MCF 10A (cell line): ENCODE data around the gene EPHA4. TPM values are rescaled to one million over a fixed set of nuclear protein-coding genes. Genes with fewer than 3 reads are reported as not detected.

Experiments
- BruUV-seq: library from RNA; stranded (reverse); fragments of 400-500 nt; replicated peaks from 2 replicates; lab custom pipeline; 2021; lab: Mats Ljungman, UMichigan
- CTCF ChIA-PET: fragments of 300-600 bp; sonication (Branson Sonifier 250); formaldehyde crosslinking; extraction: SDS; loops from one replicate; lab custom pipeline; 2021; ENCODE audit warnings: antibody characterized with exemption, inconsistent platforms; lab: Yijun Ruan, JAX
- POLR2A ChIA-PET: fragments of 300-600, 350-650 bp; sonication (Branson Sonifier 250); formaldehyde crosslinking; extraction: SDS; loops from one replicate; lab custom pipeline; 2020; ENCODE audit warnings: antibody characterized with exemption, inconsistent platforms; lab: Yijun Ruan, JAX
- DNase-seq: peaks from one replicate; pipeline ENCODE4 v3.0.0-alpha.2; 2018; ENCODE audit not compliant: unreplicated experiment
- H3K27ac Mint-ChIP-seq: one replicate; pipeline ENCODE4 v1.8.0; 2022; ENCODE audit warnings: mild to moderate bottlenecking, low read depth, mixed read lengths; ENCODE audit not compliant: unreplicated experiment
- H3K27me3 Mint-ChIP-seq: one replicate; pipeline ENCODE4 v1.8.0; 2022; ENCODE audit warnings: mixed read lengths; ENCODE audit not compliant: insufficient read depth, unreplicated experiment
- H3K36me3 Mint-ChIP-seq: one replicate; pipeline ENCODE4 v1.8.0; 2022; ENCODE audit warnings: mild to moderate bottlenecking, moderate library complexity, mixed read lengths; ENCODE audit not compliant: insufficient read depth, unreplicated experiment
- H3K4me1 Mint-ChIP-seq: one replicate; pipeline ENCODE4 v1.8.0; 2022; ENCODE audit warnings: mixed read lengths; ENCODE audit not compliant: insufficient read depth, unreplicated experiment
- H3K4me3 Mint-ChIP-seq: one replicate; pipeline ENCODE4 v1.8.0; 2022; ENCODE audit warnings: mild to moderate bottlenecking, moderate library complexity, mixed read lengths; ENCODE audit not compliant: unreplicated experiment
- H3K9me3 Mint-ChIP-seq: one replicate; pipeline ENCODE4 v1.8.0; 2022; ENCODE audit warnings: mixed read lengths; ENCODE audit not compliant: unreplicated experiment
- intact Hi-C: fragments of 100-400 bp; cut with micrococcal nuclease; formaldehyde crosslinking; loops from 2 replicates; pipeline ENCODE4 v1.14.1; 2022
- total RNA-seq: library from RNA; stranded (reverse); gene quantifications from 2 replicates; pipeline ENCODE4 v1.2.3, GENCODE V29; 2022
- TF ChIP-seq, protein P1 (sequence below): fragments of 200-600 bp; IDR thresholded peaks from one replicate; pipeline ENCODE4 v1.8.0; 2022; ENCODE audit warnings: antibody characterized with exemption, mild to moderate bottlenecking; ENCODE audit not compliant: unreplicated experiment

Gene EPHA4
- total RNA-seq, 1 experiment from 2014 or later, result 2.0 TPM

- no peaks in the 10 kb centered on the region for H3K9me3 Mint-ChIP-seq
- intact Hi-C loops, result no loop called here
Measured at GRCh38 chr2:221389904-221390303, 182.2 kb downstream of the EPHA4 start.

DNA sequence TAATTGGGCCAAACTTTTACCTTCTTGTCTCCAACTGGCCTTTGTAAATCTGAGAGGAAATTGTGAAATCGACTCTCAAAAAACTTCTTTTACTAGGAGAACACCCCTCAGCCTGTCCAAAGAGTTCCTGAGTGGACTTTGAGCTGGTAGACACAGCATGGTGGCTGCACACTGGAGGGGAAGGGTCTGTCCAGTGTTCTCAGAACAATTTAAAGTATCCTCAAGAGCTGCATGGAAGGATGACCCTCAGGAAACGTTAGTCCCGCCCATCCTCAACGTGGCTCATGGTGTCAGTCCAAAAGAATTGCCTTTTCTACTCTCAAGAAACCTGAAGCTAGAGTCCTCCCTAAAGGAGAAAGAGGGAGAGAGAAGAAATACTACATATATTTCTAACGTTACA lies 182.7 kb downstream of the EPHA4 start:
- no peaks in the 10 kb centered on the region for H3K36me3 Mint-ChIP-seq
- ChIA-PET CTCF (no interaction called here), POLR2A (interaction anchor here (0.7 to 1.1 kb wide), 3 partner anchors 9 to 350 kb away, joined by 3 read pairs; no protein-coding TSS in a partner anchor)
- TF ChIP-seq, protein P1, sequence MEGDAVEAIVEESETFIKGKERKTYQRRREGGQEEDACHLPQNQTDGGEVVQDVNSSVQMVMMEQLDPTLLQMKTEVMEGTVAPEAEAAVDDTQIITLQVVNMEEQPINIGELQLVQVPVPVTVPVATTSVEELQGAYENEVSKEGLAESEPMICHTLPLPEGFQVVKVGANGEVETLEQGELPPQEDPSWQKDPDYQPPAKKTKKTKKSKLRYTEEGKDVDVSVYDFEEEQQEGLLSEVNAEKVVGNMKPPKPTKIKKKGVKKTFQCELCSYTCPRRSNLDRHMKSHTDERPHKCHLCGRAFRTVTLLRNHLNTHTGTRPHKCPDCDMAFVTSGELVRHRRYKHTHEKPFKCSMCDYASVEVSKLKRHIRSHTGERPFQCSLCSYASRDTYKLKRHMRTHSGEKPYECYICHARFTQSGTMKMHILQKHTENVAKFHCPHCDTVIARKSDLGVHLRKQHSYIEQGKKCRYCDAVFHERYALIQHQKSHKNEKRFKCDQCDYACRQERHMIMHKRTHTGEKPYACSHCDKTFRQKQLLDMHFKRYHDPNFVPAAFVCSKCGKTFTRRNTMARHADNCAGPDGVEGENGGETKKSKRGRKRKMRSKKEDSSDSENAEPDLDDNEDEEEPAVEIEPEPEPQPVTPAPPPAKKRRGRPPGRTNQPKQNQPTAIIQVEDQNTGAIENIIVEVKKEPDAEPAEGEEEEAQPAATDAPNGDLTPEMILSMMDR, result no peak
- no peak for DNase-seq
- H3K27me3 Mint-ChIP-seq, result no peaks in the 10 kb centered on the region
- no peak overlapping the region for H3K4me3 Mint-ChIP-seq
- intact Hi-C loops, result no loop called here
- no TSS peak for BruUV-seq
- H3K4me1 Mint-ChIP-seq, result no peaks in the 10 kb centered on the region
- no peaks in the 10 kb centered on the region for H3K9me3 Mint-ChIP-seq
- H3K27ac Mint-ChIP-seq, result no peak overlapping the region

More at GRCh38 chr2:221389904-221390303, 182.2 kb downstream of the EPHA4 start:
- BruUV-seq, result no TSS peak
- TF ChIP-seq, protein P1, result no peak
- Mint-ChIP-seq H3K4me3 (no peak overlapping the region), H3K4me1 (no peaks in the 10 kb centered on the region), H3K27me3 (no peaks in the 10 kb centered on the region), H3K27ac (no peak overlapping the region), H3K36me3 (no peaks in the 10 kb centered on the region)
- DNase-seq, result no peak
- POLR2A ChIA-PET, result no interaction called here
- CTCF ChIA-PET, result interaction anchor here (0.6 kb wide), 1 partner anchor 1429 kb away, joined by 4 read pairs; no protein-coding TSS in a partner anchor

DNA sequence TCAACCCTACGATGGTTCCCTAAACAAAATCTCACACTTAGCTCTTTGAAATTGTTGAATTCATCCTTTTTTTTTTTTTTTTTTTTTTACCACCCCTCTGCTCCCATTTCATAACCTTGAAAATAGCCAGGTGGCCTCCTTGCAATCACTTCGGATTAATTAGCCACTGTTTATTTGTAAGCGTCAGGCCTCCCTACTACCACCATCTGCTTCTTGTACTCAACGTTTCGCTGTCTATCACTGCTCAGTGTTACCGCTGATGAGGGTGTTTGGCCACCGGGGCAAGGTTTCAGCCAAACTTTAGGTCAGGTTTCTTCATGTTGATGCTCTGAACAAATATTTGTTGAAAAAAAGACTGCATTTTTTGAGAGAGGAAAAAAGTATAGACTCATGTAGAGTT lies 183.2 kb downstream of the EPHA4 start:
- Mint-ChIP-seq H3K4me1 (no peaks in the 10 kb centered on the region), H3K27me3 (no peaks in the 10 kb centered on the region), H3K4me3 (no peak overlapping the region), H3K36me3 (no peaks in the 10 kb centered on the region), H3K27ac (peak overlapping the region; percentile 8), H3K9me3 (no peaks in the 10 kb centered on the region)
- no peak for DNase-seq
- ChIA-PET POLR2A (interaction anchor here (0.7 to 1.1 kb wide), 4 partner anchors 10 to 1234 kb away, joined by 3 read pairs; no protein-coding TSS in a partner anchor), CTCF (interaction anchor here (0.6 kb wide), 1 partner anchor 55 kb away, joined by 3 read pairs; no protein-coding TSS in a partner anchor)
- BruUV-seq, result no TSS peak
- intact Hi-C loops, result no loop called here
- TF ChIP-seq, protein P1, result no peak

GRCh38 chr2:221385716-221386115 lies 186.4 kb downstream of the EPHA4 start:
- intact Hi-C loops, result no loop called here
- no TSS peak for BruUV-seq
- H3K27ac Mint-ChIP-seq, result no peak overlapping the region
- H3K9me3 Mint-ChIP-seq, result no peaks in the 10 kb centered on the region
- H3K4me3 Mint-ChIP-seq, result no peak overlapping the region
- H3K4me1 Mint-ChIP-seq, result no peaks in the 10 kb centered on the region
- ChIA-PET CTCF (interaction anchor here (0.7 kb wide), 1 partner anchor 16 kb away, joined by 3 read pairs; no protein-coding TSS in a partner anchor), POLR2A (no interaction called here)
- H3K27me3 Mint-ChIP-seq, result no peaks in the 10 kb centered on the region
- TF ChIP-seq, protein P1, result no peak
- DNase-seq, result no peak
- no peaks in the 10 kb centered on the region for H3K36me3 Mint-ChIP-seq
